ENCODE measurements around the gene LHX5. TPM values are rescaled to one million over a fixed set of nuclear protein-coding genes. Genes with fewer than 3 reads are reported as not detected.

LHX5 gene
- polyA plus RNA-seq, 3 donors, result not detected

DNA sequence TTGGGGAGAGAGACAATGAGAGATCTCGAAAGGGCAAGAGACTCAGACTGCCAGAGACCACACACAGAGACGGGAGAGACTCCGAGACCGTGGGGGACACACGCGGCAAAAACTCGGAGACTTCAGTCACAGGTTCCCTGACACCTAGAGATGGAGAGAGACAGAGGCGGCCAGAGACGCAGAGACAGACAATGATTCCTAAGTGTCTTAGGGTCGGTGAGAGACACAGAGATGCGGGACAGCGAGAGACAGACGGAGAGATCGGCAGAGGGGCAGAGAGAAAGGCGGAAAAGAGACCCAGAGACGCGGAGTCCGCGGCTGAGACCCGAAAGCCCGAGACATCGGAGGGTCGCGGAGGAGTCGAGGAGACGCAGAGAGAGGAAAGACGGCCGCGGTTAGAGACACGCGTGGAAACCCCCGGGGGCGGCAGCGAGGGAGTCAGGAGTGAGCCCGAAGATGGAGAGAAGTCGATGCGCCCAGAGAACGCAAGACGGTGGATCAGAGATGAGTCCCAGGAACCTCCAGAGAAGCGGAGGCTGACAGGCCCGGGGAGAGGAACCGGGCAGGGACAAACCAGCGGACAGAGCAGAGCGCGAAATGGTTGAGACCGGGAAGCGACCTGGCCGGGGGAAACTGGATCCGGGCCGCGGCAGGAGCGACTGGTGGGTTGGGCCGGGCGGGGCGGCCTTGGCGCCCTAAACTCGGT lies 7.8 kb downstream of the LHX5 start:
- peaks cover 66 to 88% of the 10 kb centered on the region in 2 donors for H3K27me3 ChIP-seq (ENCODE audit: control insufficient read depth in 2 of 2, insufficient read depth in 2 of 2, low read length in 2 of 2)
- TF ChIP-seq, protein P1, sequence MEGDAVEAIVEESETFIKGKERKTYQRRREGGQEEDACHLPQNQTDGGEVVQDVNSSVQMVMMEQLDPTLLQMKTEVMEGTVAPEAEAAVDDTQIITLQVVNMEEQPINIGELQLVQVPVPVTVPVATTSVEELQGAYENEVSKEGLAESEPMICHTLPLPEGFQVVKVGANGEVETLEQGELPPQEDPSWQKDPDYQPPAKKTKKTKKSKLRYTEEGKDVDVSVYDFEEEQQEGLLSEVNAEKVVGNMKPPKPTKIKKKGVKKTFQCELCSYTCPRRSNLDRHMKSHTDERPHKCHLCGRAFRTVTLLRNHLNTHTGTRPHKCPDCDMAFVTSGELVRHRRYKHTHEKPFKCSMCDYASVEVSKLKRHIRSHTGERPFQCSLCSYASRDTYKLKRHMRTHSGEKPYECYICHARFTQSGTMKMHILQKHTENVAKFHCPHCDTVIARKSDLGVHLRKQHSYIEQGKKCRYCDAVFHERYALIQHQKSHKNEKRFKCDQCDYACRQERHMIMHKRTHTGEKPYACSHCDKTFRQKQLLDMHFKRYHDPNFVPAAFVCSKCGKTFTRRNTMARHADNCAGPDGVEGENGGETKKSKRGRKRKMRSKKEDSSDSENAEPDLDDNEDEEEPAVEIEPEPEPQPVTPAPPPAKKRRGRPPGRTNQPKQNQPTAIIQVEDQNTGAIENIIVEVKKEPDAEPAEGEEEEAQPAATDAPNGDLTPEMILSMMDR (IDR thresholded peaks at IDR 0.05), result no peak
- no peak overlapping the region for H3K4me3 ChIP-seq (replicated peaks in 1 of 3; ENCODE audit: low read depth in 2 of 3, low read length in 3 of 3)

GRCh38 chr12:113462998-113463745 lies 8.5 kb downstream of the LHX5 start:
- H3K27ac ChIP-seq (ENCODE audit: low read depth in 1 of 2, low read length in 2 of 2), result no peak overlapping the region
- intact Hi-C loops (cut with micrococcal nuclease), result loop anchor here (5.0 kb wide), 1 partner anchor 449 kb away; no protein-coding TSS in a partner anchor
- peak overlapping the region in 1 of 7 donors; percentile 40 for H3K27ac Mint-ChIP-seq
- peaks cover 3 to 21% of the 10 kb centered on the region in 2 donors for H3K9me3 ChIP-seq (replicated peaks in 1 of 2; ENCODE audit: control insufficient read depth in 1 of 2, insufficient read depth in 1 of 2, low read length in 2 of 2)
- peaks cover 0 to 24% (median 19%) of the 10 kb centered on the region in 7 donors for H3K9me3 Mint-ChIP-seq
- peaks cover 59 to 84% of the 10 kb centered on the region in 2 donors for H3K27me3 ChIP-seq (ENCODE audit: control insufficient read depth in 2 of 2, insufficient read depth in 2 of 2, low read length in 2 of 2)
- peaks cover 5 to 20% of the 10 kb centered on the region in 2 donors for H3K4me1 ChIP-seq (ENCODE audit: control insufficient read depth in 1 of 2, insufficient read depth in 2 of 2, low read length in 2 of 2)
- H3K4me3 ChIP-seq (replicated peaks in 1 of 3; ENCODE audit: low read depth in 2 of 3, low read length in 3 of 3), result no peak overlapping the region
- no peak for DNase-seq
- H3K36me3 ChIP-seq (replicated peaks in 1 of 2; ENCODE audit: control insufficient read depth in 1 of 2, insufficient read depth in 2 of 2, low read length in 2 of 2), result no peaks in the 10 kb centered on the region
- WGBS (ENCODE audit: insufficient coverage), result 2% methylated on average over 91 of the region's 91 CpGs
- peaks cover 0 to 12% of the 10 kb centered on the region in 2 donors for H3K36me3 Mint-ChIP-seq
- TF ChIP-seq, protein P1 (IDR thresholded peaks at IDR 0.05), result no peak
- no peaks in the 10 kb centered on the region for H3K79me2 ChIP-seq (ENCODE audit: insufficient read depth, low read length)
- H3K9ac ChIP-seq (ENCODE audit: insufficient read depth, low read length, poor library complexity, severe bottlenecking), result no peak overlapping the region
- no peaks in the 10 kb centered on the region for H4K20me1 ChIP-seq (ENCODE audit: insufficient read depth, low read length)
- H3K4me1 Mint-ChIP-seq, result peaks cover 24% of the 10 kb centered on the region
- H3K27me3 Mint-ChIP-seq (ENCODE audit: low read depth in 3 of 3), result peaks cover 72 to 94% (median 93%) of the 10 kb centered on the region in 3 donors
- peak overlapping the region; percentile 29 for H3K4me2 ChIP-seq (replicated peaks; ENCODE audit: extremely low read depth, low read length, poor library complexity, severe bottlenecking)
- H2AFZ ChIP-seq (ENCODE audit: insufficient read depth, low read depth, low read length, poor library complexity, severe bottlenecking), result no peak overlapping the region
- H3K4me3 Mint-ChIP-seq, result peak overlapping the region in 1 of 2 donors; percentile 82

More for the DNA sequence above, 7.8 kb downstream of the LHX5 start:
- peaks cover 0 to 12% of the 10 kb centered on the region in 2 donors for H3K36me3 Mint-ChIP-seq
- intact Hi-C loops (cut with micrococcal nuclease), result loop anchor here (5.0 kb wide), 1 partner anchor 448 kb away; no protein-coding TSS in a partner anchor
- H3K4me1 ChIP-seq (ENCODE audit: control insufficient read depth in 1 of 2, insufficient read depth in 2 of 2, low read length in 2 of 2), result peaks cover 5 to 20% of the 10 kb centered on the region in 2 donors
- no peak overlapping the region for H3K9ac ChIP-seq (ENCODE audit: insufficient read depth, low read length, poor library complexity, severe bottlenecking)
- peak overlapping the region in 1 of 7 donors; percentile 10 for H3K27ac Mint-ChIP-seq
- no peaks in the 10 kb centered on the region for H4K20me1 ChIP-seq (ENCODE audit: insufficient read depth, low read length)
- H3K36me3 ChIP-seq (replicated peaks in 1 of 2; ENCODE audit: control insufficient read depth in 1 of 2, insufficient read depth in 2 of 2, low read length in 2 of 2), result no peaks in the 10 kb centered on the region
- H2AFZ ChIP-seq (ENCODE audit: insufficient read depth, low read depth, low read length, poor library complexity, severe bottlenecking), result peak overlapping the region; percentile 35
- H3K79me2 ChIP-seq (ENCODE audit: insufficient read depth, low read length), result no peaks in the 10 kb centered on the region
- no peak overlapping the region for H3K4me2 ChIP-seq (replicated peaks; ENCODE audit: extremely low read depth, low read length, poor library complexity, severe bottlenecking)
- H3K4me1 Mint-ChIP-seq, result peaks cover 24% of the 10 kb centered on the region
- peak overlapping the region; percentile 1 to 82 for H3K4me3 Mint-ChIP-seq
- H3K27ac ChIP-seq (ENCODE audit: low read depth in 1 of 2, low read length in 2 of 2), result no peak overlapping the region
- H3K9me3 Mint-ChIP-seq, result peaks cover 0 to 24% (median 19%) of the 10 kb centered on the region in 7 donors
- 3% methylated on average over 57 of the region's 57 CpGs for WGBS (ENCODE audit: insufficient coverage)
- DNase-seq, result no peak
- H3K27me3 Mint-ChIP-seq (ENCODE audit: low read depth in 3 of 3), result peaks cover 77 to 96% (median 93%) of the 10 kb centered on the region in 3 donors
- peaks cover 3 to 27% of the 10 kb centered on the region in 2 donors for H3K9me3 ChIP-seq (replicated peaks in 1 of 2; ENCODE audit: control insufficient read depth in 1 of 2, insufficient read depth in 1 of 2, low read length in 2 of 2)
